HG02759 (cell line): ENCODE results near the gene RPL22.

Experiments used
- ATAC-seq: cut with Tn5 transposase; IDR thresholded peaks from one replicate; pipeline ENCODE4 v1.9.1; 2021; ENCODE audit warnings: mild to moderate bottlenecking, moderate library complexity; ENCODE audit not compliant: unreplicated experiment

The RPL22 gene

GRCh38 chr1:6205849-6206519, 6.6 kb upstream of the RPL22 start, which contains the start of gene RNF207:
RNF207 (plus strand) TSS chr1:6206119; CDS start chr1:6206536, 417 bp downstream.
- ATAC-seq, result peak; percentile 59

GRCh38 chr1:6202256-6202655, 2.9 kb upstream of the RPL22 start:
- ATAC-seq, result no peak

GRCh38 chr1:6200188-6200809, 904 bp upstream of the RPL22 start:
- ATAC-seq, result no peak

- peak; percentile 29 for ATAC-seq
These were observed 623 bp downstream of the RPL22 start for GRCh38 chr1:6198646-6199297.

- ATAC-seq, result no peak
These were observed 1.5 kb downstream of the RPL22 start for GRCh38 chr1:6197746-6198427.

- no peak for ATAC-seq
These were observed 7.4 kb downstream of the RPL22 start for GRCh38 chr1:6191968-6192367.

- no peak for ATAC-seq
These were observed 10.9 kb downstream of the RPL22 start for GRCh38 chr1:6188466-6188865.

GRCh38 chr1:6185635-6186382, 13.6 kb downstream of the RPL22 start:
- ATAC-seq, result no peak

GRCh38 chr1:6185151-6185550, 14.2 kb downstream of the RPL22 start:
- no peak for ATAC-seq

- ATAC-seq, result no peak
These were observed 15.2 kb downstream of the RPL22 start for GRCh38 chr1:6184083-6184783.

GRCh38 chr1:6183520-6183989, 15.8 kb downstream of the RPL22 start:
- no peak for ATAC-seq

- no peak for ATAC-seq
These were observed 18.0 kb downstream of the RPL22 start for GRCh38 chr1:6181347-6181770.

GRCh38 chr1:6180707-6181311, 18.6 kb downstream of the RPL22 start:
- ATAC-seq, result no peak

GRCh38 chr1:6180268-6180706, 19.1 kb downstream of the RPL22 start, which contains the start of gene CHD5:
CHD5 (minus strand) TSS chr1:6180321; CDS start chr1:6180023, 298 bp downstream.
- no peak for ATAC-seq

- ATAC-seq, result no peak
These were observed 19.7 kb downstream of the RPL22 start for GRCh38 chr1:6179564-6180175.

GRCh38 chr1:6178751-6179563, 20.4 kb downstream of the RPL22 start:
- no peak for ATAC-seq

- ATAC-seq, result no peak
These were observed 21.6 kb downstream of the RPL22 start for GRCh38 chr1:6177681-6178380.

GRCh38 chr1:6176779-6177178, 22.6 kb downstream of the RPL22 start:
- ATAC-seq, result no peak
